Right lobe of liver (tissue), 6 donors: ENCODE results near the gene MARVELD2. TPM values are rescaled to one million over a fixed set of nuclear protein-coding genes. Genes with fewer than 3 reads are reported as not detected.
A peak's percentile ranks its signal among the peaks of the same experiment; 100 is the strongest.

ENCODE experiments used
- ATAC-seq, 4 donors: fragments of 200-7000 bp; cut with Tn5 transposase; one replicate each; pipeline ENCODE4 v1.9.1; 2020; ENCODE audit warnings: mild to moderate bottlenecking in 4 of 4, moderate library complexity in 4 of 4
- DNase-seq, 3 donors: peaks; one replicate each; pipeline ENCODE4 v3.0.0-alpha.2; 2020
- H3K27ac ChIP-seq, 3 donors: fragments of 200-600 bp; one replicate each; pipeline ENCODE4 v1.8.0; 2022
- H3K27me3 ChIP-seq, 2 donors: fragments of 200-600 bp; one replicate each; pipeline ENCODE4 v1.8.0; 2022
- H3K36me3 ChIP-seq, 4 donors: fragments of 200-600 bp; sonication (generic) in 1 of 4; one replicate each; pipeline versions ENCODE4 v1.5.1 to v1.8.0; 2017 to 2022; ENCODE audit warnings: control low read depth in 1 of 4
- H3K4me1 ChIP-seq, 4 donors: fragments of 200-600 bp; sonication (generic) in 1 of 4; one replicate each; pipeline versions ENCODE4 v1.5.1 to v1.8.0; 2017 to 2022; ENCODE audit warnings: control low read depth in 1 of 4
- H3K4me3 ChIP-seq, 3 donors: fragments of 200-600 bp; one replicate each; pipeline ENCODE4 v1.8.0; 2022
- H3K9me3 ChIP-seq, 4 donors: fragments of 200-600 bp; sonication (generic) in 1 of 4; one replicate each; pipeline versions ENCODE4 v1.5.1 to v1.8.0; 2017 to 2022; ENCODE audit warnings: control low read depth in 1 of 4
- CTCF ChIP-seq, 4 donors: fragments of 200-600 bp in 3 of 4; fragments of 450-650 bp in 1 of 4; IDR thresholded peaks; one replicate each; pipeline versions ENCODE4 v1.5.1 to v1.8.0; 2016 to 2022; ENCODE audit warnings: antibody characterized with exemption in 4 of 4, mild to moderate bottlenecking in 2 of 4
- POLR2A ChIP-seq: fragments of 450-650 bp; IDR thresholded peaks from one replicate; pipeline ENCODE4 v1.6.1; 2017; ENCODE audit warnings: antibody characterized with exemption, mild to moderate bottlenecking
- WGBS: methylation state at CpG from one replicate; pipeline ENCODE4 v1.1.6; 2018; ENCODE audit warnings: low coverage, low lambda C conversion rate; ENCODE audit not compliant: insufficient coverage; ENCODE audit errors: missing lambda C conversion rate; 5-methylcytosine and 5-hydroxymethylcytosine counted together
- intact Hi-C, 2 donors: fragments of 100-400 bp; cut with DNase I; formaldehyde crosslinking; loops; one replicate each; pipeline versions ENCODE4 v1.11.2 to v1.14.1; 2022
- total RNA-seq, 6 experiments: library from RNA; depleted of rRNA in 2 of 6; stranded (reverse); fragments of >200 nt in 2 of 6; fragmentation: NEBNext Ultra II Directional in 3 of 6; extraction: Animal tissue kit (Norgen Biotek cat#: 25700) in 3 of 6; gene quantifications; one replicate each; pipeline versions ENCODE4 v1.1.0 to v1.2.4, GENCODE V29; 2016 to 2023
- donor health status: DM: no; HTN: yes; CAD: no.
- donor health status: DM: no; HTN: no; CAD: no.
- donor health status: DM: no; HTN: no; CAD: no.
- donor health status: DM: no; HTN: yes; CAD: no.
- donor health status: DM: no; HTN: yes; CAD: no.

MARVELD2 gene
- total RNA-seq, 6 experiments from 2014 or later: 21.6 to 37.1 (median 26.1) TPM

- peak in 1 of 4 donors; percentile 20 for ATAC-seq
- TF ChIP-seq CTCF (IDR thresholded peaks at IDR 0.05): no peak
- TF ChIP-seq POLR2A: no peak
- no peaks in the 10 kb centered on the region for H3K27me3 ChIP-seq
- DNase-seq: no peak
- WGBS: 78% methylated on average over 1 of the region's 1 CpG
- H3K36me3 ChIP-seq: no peaks in the 10 kb centered on the region
- peaks cover 0 to 16% (median 2%) of the 10 kb centered on the region in 4 donors for H3K4me1 ChIP-seq
- no peaks in the 10 kb centered on the region for H3K9me3 ChIP-seq
- H3K4me3 ChIP-seq: no peak overlapping the region
- intact Hi-C loops: no loop called here
- no peak overlapping the region for H3K27ac ChIP-seq
Measured at GRCh38 chr5:69485471-69485870, 70.6 kb downstream of the MARVELD2 start.

GRCh38 chr5:69489246-69489645 is 74.3 kb downstream of the MARVELD2 start:
- DNase-seq: no peak
- Histone ChIP-seq H3K27ac (peak overlapping the region in 2 of 3 donors; percentile 3 to 22), H3K9me3 (no peaks in the 10 kb centered on the region), H3K4me1 (peaks cover 0 to 22% (median 6%) of the 10 kb centered on the region in 4 donors), H3K36me3 (no peaks in the 10 kb centered on the region), H3K27me3 (no peaks in the 10 kb centered on the region), H3K4me3 (no peak overlapping the region)
- TF ChIP-seq CTCF (IDR thresholded peaks at IDR 0.05): no peak
- no peak for TF ChIP-seq POLR2A
- ATAC-seq: no peak
- WGBS: 88% methylated on average over 4 of the region's 4 CpGs
- intact Hi-C loops: no loop called here

DNA sequence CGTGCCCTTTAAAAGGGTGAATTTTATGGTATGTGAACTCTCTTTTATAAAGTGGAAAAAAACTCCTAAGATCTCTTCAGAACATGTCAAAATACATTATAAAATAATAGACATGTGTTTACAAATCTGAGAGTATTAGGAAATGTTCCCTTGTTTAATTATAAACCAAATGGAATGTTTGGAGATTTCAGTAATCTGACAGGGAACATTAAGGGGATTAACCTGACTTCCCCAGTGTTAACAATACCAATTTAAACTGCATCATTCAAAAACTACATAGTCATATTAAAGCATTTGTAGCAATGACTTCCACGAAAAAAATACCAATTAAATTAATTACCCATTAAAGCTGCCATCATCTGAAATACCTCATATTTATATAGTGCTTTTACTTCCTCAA is 76.1 kb downstream of the MARVELD2 start:
- intact Hi-C loops: no loop called here
- peak in 3 of 4 donors; percentile 9 to 32 (median 18) for ATAC-seq
- no peak for TF ChIP-seq POLR2A
- TF ChIP-seq CTCF (IDR thresholded peaks at IDR 0.05): no peak
- WGBS: 23% methylated on average over 2 of the region's 2 CpGs
- H3K27me3 ChIP-seq: no peaks in the 10 kb centered on the region
- no peak for DNase-seq
- H3K9me3 ChIP-seq: no peaks in the 10 kb centered on the region
- H3K27ac ChIP-seq: peak overlapping the region; percentile 88 to 100 (median 97)
- peak overlapping the region in 2 of 3 donors; percentile 70 to 76 for H3K4me3 ChIP-seq
- H3K4me1 ChIP-seq: peaks cover 0 to 40% (median 6%) of the 10 kb centered on the region in 4 donors
- H3K36me3 ChIP-seq: no peaks in the 10 kb centered on the region

DNA sequence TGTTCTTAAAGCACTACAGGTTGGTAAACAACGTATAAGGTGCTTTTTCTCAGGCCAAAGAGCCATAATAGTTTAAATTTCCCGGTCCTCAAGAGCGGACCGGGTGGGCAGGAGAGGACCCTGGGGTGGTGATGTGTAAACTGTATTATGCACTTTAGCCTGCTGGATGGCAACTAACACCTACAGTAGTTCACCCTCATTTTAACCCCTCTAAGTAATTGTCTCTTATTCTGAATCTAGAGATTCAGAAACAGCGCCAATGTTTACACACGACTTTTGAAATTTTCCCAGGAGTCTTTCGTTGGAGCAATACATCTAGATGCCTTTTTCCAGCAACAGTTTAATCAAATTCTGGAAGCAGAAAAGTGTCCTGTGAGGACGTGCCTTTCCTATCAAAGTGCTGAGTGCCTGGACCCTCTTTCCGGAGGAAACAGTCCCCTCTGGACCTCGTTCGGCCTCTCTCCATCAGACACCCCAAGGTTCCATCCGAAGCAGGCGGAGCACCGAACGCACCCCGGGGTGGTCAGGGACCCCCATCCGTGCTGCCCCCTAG is 77.0 kb downstream of the MARVELD2 start:
- peak; percentile 2 to 12 (median 8) for ATAC-seq
- Histone ChIP-seq H3K27me3 (no peaks in the 10 kb centered on the region), H3K36me3 (no peaks in the 10 kb centered on the region), H3K4me1 (peaks cover 0 to 49% (median 6%) of the 10 kb centered on the region in 4 donors), H3K4me3 (peak overlapping the region; percentile 70 to 83 (median 76)), H3K27ac (peak overlapping the region; percentile 88 to 100 (median 97)), H3K9me3 (no peaks in the 10 kb centered on the region)
- 17% methylated on average over 7 of the region's 17 CpGs for WGBS
- intact Hi-C loops: no loop called here
- no peak for DNase-seq
- TF ChIP-seq CTCF (IDR thresholded peaks at IDR 0.05) (no peak), POLR2A (no peak)
